Astrocyte (in vitro differentiated cells and primary cell): ENCODE measurements around the gene ALG14. TPM values are rescaled to one million over a fixed set of nuclear protein-coding genes. Genes with fewer than 3 reads are reported as not detected.
"Not testable (repeated sequence)": the region's sequence is repeated elsewhere in the genome, so short reads cannot be mapped to it uniquely, and the experiment has no call there.

Experiments used
- DNase-seq: peaks from one replicate; pipeline ENCODE4 v3.0.0-alpha.2; 2010; ENCODE audit warnings: low read depth
- FAIRE-seq: peaks from 2 replicates; lab custom pipeline; 2011; peaks lifted over from hg19 to GRCh38; lab: Jason Lieb, UNC
- H2AFZ ChIP-seq: 2 replicates; pipeline ENCODE4 v1.6.0; 2012; ENCODE audit warnings: low read depth, low read length, inconsistent platforms
- H3K27ac ChIP-seq: 2 replicates; pipeline ENCODE4 v1.5.1; 2011; ENCODE audit warnings: low read depth, low read length, inconsistent platforms
- H3K27me3 ChIP-seq: 2 replicates; pipeline ENCODE4 v1.6.0; 2011; ENCODE audit warnings: low read length, inconsistent platforms; ENCODE audit not compliant: insufficient read depth
- H3K36me3 ChIP-seq: 2 replicates; pipeline ENCODE4 v1.5.1; 2011; ENCODE audit warnings: low read length, inconsistent platforms; ENCODE audit not compliant: insufficient read depth
- H3K4me1 ChIP-seq: 2 replicates; pipeline ENCODE4 v1.5.1; 2011; ENCODE audit warnings: low read length, inconsistent platforms; ENCODE audit not compliant: insufficient read depth
- H3K4me2 ChIP-seq: 2 replicates; pipeline ENCODE4 v1.6.0; 2012; ENCODE audit warnings: low read length, inconsistent platforms
- H3K4me3 ChIP-seq: 2 replicates; pipeline ENCODE4 v1.5.1; 2011; ENCODE audit warnings: low read depth, mild to moderate bottlenecking, low read length, inconsistent platforms; ENCODE audit not compliant: insufficient read depth
- H3K79me2 ChIP-seq: 2 replicates; pipeline ENCODE4 v1.6.0; 2012; ENCODE audit warnings: mild to moderate bottlenecking, low read length, inconsistent platforms; ENCODE audit not compliant: insufficient read depth
- H3K9ac ChIP-seq: 2 replicates; pipeline ENCODE4 v1.6.0; 2012; ENCODE audit warnings: mild to moderate bottlenecking, low read length, inconsistent platforms
- H3K9me3 ChIP-seq: 2 replicates; pipeline ENCODE4 v1.5.1; 2012; ENCODE audit warnings: low read depth, mild to moderate bottlenecking, low read length, inconsistent platforms; ENCODE audit not compliant: insufficient read depth
- H4K20me1 ChIP-seq: 2 replicates; pipeline ENCODE4 v1.6.0; 2012; ENCODE audit warnings: low read length, inconsistent platforms; ENCODE audit not compliant: insufficient read depth
- H3K27ac Mint-ChIP-seq: one replicate; pipeline ENCODE4 v1.8.0; 2021; ENCODE audit warnings: mild to moderate bottlenecking, mixed read lengths; ENCODE audit not compliant: unreplicated experiment
- H3K27me3 Mint-ChIP-seq: one replicate; pipeline ENCODE4 v1.8.0; 2021; ENCODE audit warnings: low read depth, mixed read lengths; ENCODE audit not compliant: unreplicated experiment
- H3K36me3 Mint-ChIP-seq: one replicate; pipeline ENCODE4 v1.8.0; 2021; ENCODE audit warnings: low read depth, mixed read lengths; ENCODE audit not compliant: unreplicated experiment
- H3K4me1 Mint-ChIP-seq: one replicate; pipeline ENCODE4 v1.8.0; 2021; ENCODE audit warnings: low read depth, mixed read lengths; ENCODE audit not compliant: unreplicated experiment
- H3K4me3 Mint-ChIP-seq: one replicate; pipeline ENCODE4 v1.8.0; 2021; ENCODE audit warnings: mild to moderate bottlenecking, moderate library complexity, mixed read lengths; ENCODE audit not compliant: unreplicated experiment
- H3K9me3 Mint-ChIP-seq: one replicate; pipeline ENCODE4 v1.8.0; 2021; ENCODE audit warnings: mild to moderate bottlenecking, mixed read lengths; ENCODE audit not compliant: unreplicated experiment
- CTCF ChIP-seq: IDR thresholded peaks from 2 replicates; pipeline ENCODE4 v1.5.1; 2011; ENCODE audit warnings: low read depth, mild to moderate bottlenecking, inconsistent platforms, low read length, moderate library complexity; ENCODE audit not compliant: insufficient read depth
- EZH2 ChIP-seq: IDR thresholded peaks from 2 replicates; pipeline ENCODE4 v1.6.1; 2012; ENCODE audit warnings: mild to moderate bottlenecking, low read length, inconsistent platforms; ENCODE audit not compliant: insufficient read depth
- total RNA-seq: library from RNA; stranded (reverse); gene quantifications from 2 replicates; pipeline ENCODE4 v1.2.1, GENCODE V29; 2021

The ALG14 gene
- total RNA-seq, 1 donor from 2014 or later = 6.9 TPM

DNA sequence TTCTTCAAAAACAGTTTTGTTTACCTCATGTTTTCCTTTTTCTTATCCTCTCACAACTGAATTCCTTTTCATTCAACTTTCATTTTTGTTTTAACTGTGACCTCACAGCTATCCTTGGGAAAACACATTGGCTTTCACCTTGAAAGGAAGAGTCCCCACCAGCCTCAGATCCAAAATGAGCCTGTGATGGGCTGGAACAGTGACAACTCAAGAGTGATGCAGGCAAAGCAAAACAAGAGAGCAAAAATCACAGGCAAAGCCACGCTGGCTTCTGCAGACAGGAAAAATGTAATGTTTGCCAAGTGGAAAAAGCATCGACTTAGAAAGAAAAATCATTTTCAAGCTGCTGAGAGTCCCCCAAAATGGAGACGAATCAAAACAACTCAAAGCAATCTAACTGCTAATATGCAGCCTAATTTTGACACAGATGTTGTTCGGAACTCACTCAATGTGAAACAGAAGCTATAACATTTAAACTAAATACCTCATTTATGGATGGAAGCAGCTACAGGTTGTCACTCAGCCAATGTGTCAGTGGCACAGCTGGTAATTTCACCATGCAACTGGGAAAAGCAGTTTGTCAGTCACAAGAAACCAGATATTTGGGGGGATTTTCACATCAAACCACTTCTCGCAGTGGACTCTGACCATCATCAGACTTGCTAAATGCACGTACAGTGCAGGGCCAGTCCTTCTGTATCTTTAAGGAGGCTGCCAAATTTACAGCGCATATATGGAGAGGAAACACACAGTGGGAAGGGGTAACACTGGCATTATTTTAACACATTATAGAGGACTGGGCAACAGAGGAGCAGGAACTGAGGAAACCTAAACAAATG lies 50.7 kb downstream of the ALG14 start:
- no peak for FAIRE-seq
- peaks cover 15% of the 10 kb centered on the region for H3K36me3 Mint-ChIP-seq
- H3K4me3 Mint-ChIP-seq = no peak overlapping the region
- peak overlapping the region; percentile 1 for H2AFZ ChIP-seq
- H4K20me1 ChIP-seq = no peaks in the 10 kb centered on the region
- H3K27me3 Mint-ChIP-seq = no peaks in the 10 kb centered on the region
- H3K27ac ChIP-seq = peak overlapping the region; percentile 91
- peak overlapping the region; percentile 18 for H3K4me3 ChIP-seq
- H3K4me1 ChIP-seq = peaks cover 32% of the 10 kb centered on the region
- no peaks in the 10 kb centered on the region for H3K27me3 ChIP-seq
- DNase-seq = peak; percentile 57
- peak overlapping the region; percentile 66 for H3K27ac Mint-ChIP-seq
- H3K9me3 Mint-ChIP-seq = peaks cover 4% of the 10 kb centered on the region
- peaks cover 4% of the 10 kb centered on the region for H3K9me3 ChIP-seq
- H3K9ac ChIP-seq = peak overlapping the region; percentile 48
- no peaks in the 10 kb centered on the region for H3K36me3 ChIP-seq
- H3K4me2 ChIP-seq = peak overlapping the region; percentile 77
- no peak for TF ChIP-seq CTCF
- peaks cover 50% of the 10 kb centered on the region for H3K4me1 Mint-ChIP-seq
- no peaks in the 10 kb centered on the region for H3K79me2 ChIP-seq

DNA sequence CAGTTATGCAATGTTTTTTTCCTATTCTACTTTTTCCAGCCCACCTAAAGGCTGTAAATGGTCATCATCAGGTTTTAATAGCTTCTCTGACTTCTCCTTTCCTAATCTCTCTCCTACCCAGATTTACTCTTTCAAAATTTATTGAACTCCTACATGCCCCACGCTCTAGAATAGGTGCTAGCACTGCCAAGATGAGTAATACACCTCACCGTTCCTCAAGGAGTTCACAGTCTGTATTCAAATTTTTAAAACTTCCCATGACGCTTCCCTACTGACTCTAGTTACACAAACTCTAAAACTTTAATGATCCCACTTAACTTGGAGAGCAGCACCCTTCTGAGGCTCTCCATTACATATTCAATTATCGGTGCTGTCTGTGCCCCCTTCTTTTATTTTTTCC lies 51.6 kb downstream of the ALG14 start:
- H3K27ac ChIP-seq = peak overlapping the region; percentile 91
- H3K4me2 ChIP-seq = peak overlapping the region; percentile 77

GRCh38 chr1:95019466-95019865 lies 53.3 kb downstream of the ALG14 start:
- H3K27me3 ChIP-seq, H3K79me2 ChIP-seq, H3K27ac ChIP-seq, H3K4me3 Mint-ChIP-seq, H3K4me2 ChIP-seq, H3K27me3 Mint-ChIP-seq, H2AFZ ChIP-seq, H3K9me3 Mint-ChIP-seq, H3K4me3 ChIP-seq, DNase-seq, H3K36me3 ChIP-seq, H3K9me3 ChIP-seq, H3K36me3 Mint-ChIP-seq, H4K20me1 ChIP-seq, H3K9ac ChIP-seq, FAIRE-seq: not testable (repeated sequence)
- Mint-ChIP-seq H3K4me1 (peaks cover 56% of the 10 kb centered on the region), H3K27ac (peak overlapping the region; percentile 44)
- H3K4me1 ChIP-seq = peaks cover 28% of the 10 kb centered on the region

More for the DNA sequence above, 51.6 kb downstream of the ALG14 start:
- no peak overlapping the region for H3K4me3 Mint-ChIP-seq
- peaks cover 57% of the 10 kb centered on the region for H3K4me1 Mint-ChIP-seq
- Histone ChIP-seq H3K4me1 (peaks cover 28% of the 10 kb centered on the region), H3K4me3 (no peak overlapping the region), H3K9ac (peak overlapping the region; percentile 48), H3K9me3 (peaks cover 4% of the 10 kb centered on the region), H2AFZ (peak overlapping the region; percentile 1), H4K20me1 (no peaks in the 10 kb centered on the region), H3K27me3 (no peaks in the 10 kb centered on the region), H3K79me2 (no peaks in the 10 kb centered on the region), H3K36me3 (no peaks in the 10 kb centered on the region)
- TF ChIP-seq CTCF (no peak), EZH2 (no peak)
- FAIRE-seq (no peak), DNase-seq (peak; percentile 74)
- peaks cover 4% of the 10 kb centered on the region for H3K9me3 Mint-ChIP-seq
- H3K36me3 Mint-ChIP-seq = peaks cover 10% of the 10 kb centered on the region
- H3K27ac Mint-ChIP-seq = peak overlapping the region; percentile 28
- no peaks in the 10 kb centered on the region for H3K27me3 Mint-ChIP-seq
